Body of pancreas (tissue), 4 donors: ENCODE data around the gene HNRNPCL2. TPM values are rescaled to one million over a fixed set of nuclear protein-coding genes. Genes with fewer than 3 reads are reported as not detected.
"Not testable (repeated sequence)": the region's sequence is repeated elsewhere in the genome, so short reads cannot be mapped to it uniquely, and the experiment has no call there.

Source experiments
- ATAC-seq: fragments of 150-250 bp; one replicate; pipeline ENCODE4 v1.9.1; 2016
- DNase-seq, 4 donors: peaks; one replicate each; pipeline ENCODE4 v3.0.0-alpha.2; 2019
- H3K27ac ChIP-seq, 4 donors: fragments of 200-600 bp; sonication (generic); 1 replicate in 3 of 4; 2 replicates in 1 of 4; pipeline versions ENCODE4 v1.5.1 to v1.6.1; 2016 to 2019; ENCODE audit warnings: mild to moderate bottlenecking in 1 of 4, mixed read lengths in 1 of 4, moderate library complexity in 1 of 4
- H3K27me3 ChIP-seq, 2 donors: fragments of 200-600 bp; sonication (generic); one replicate each; pipeline ENCODE4 v1.6.0; 2016; ENCODE audit warnings: mild to moderate bottlenecking in 1 of 2
- H3K36me3 ChIP-seq, 2 donors: fragments of 200-600 bp; sonication (generic); replicated peaks in 1 of 2; 2 replicates each; pipeline ENCODE4 v1.5.1; 2016; ENCODE audit warnings: low read depth in 2 of 2; ENCODE audit not compliant: insufficient read depth in 1 of 2
- H3K4me1 ChIP-seq: fragments of 200-600 bp; sonication (generic); one replicate; pipeline ENCODE4 v1.6.0; 2016
- H3K4me3 ChIP-seq, 2 donors: fragments of 200-600 bp; sonication (generic); 1 replicate in 1 of 2; 2 replicates in 1 of 2; pipeline ENCODE4 v1.5.1; 2016 to 2019
- H3K9me3 ChIP-seq, 3 donors: fragments of 200-600 bp; sonication (generic); 1 replicate in 2 of 3; 2 replicates in 1 of 3; pipeline ENCODE4 v1.5.1; 2016
- WGBS, 2 donors: methylation state at CpG; one replicate each; pipeline ENCODE4 v1.1.5; 2017; 5-methylcytosine and 5-hydroxymethylcytosine counted together
- intact Hi-C: fragments of 100-400 bp; cut with DNase I; formaldehyde crosslinking; loops from one replicate; pipeline ENCODE4 v1.15.1; 2023
- total RNA-seq, 2 donors: library from RNA; depleted of rRNA; stranded (reverse); fragments of >200 nt; gene quantifications; one replicate each; pipeline ENCODE4 v1.1.0, GENCODE V29; 2016

The HNRNPCL2 gene
- not detected for total RNA-seq

GRCh38 chr1:13116754-13117153, at the start of gene HNRNPCL2:
TSS of gene HNRNPCL2 (minus strand) at chr1:13116854. CDS start at chr1:13116400, 454 bp downstream.
- ATAC-seq, H3K9me3 ChIP-seq, H3K4me3 ChIP-seq, intact Hi-C loops, H3K27ac ChIP-seq, H3K36me3 ChIP-seq, H3K4me1 ChIP-seq, DNase-seq, H3K27me3 ChIP-seq: not testable (repeated sequence)
- 79 to 80% methylated on average over 6 of the region's 6 CpGs for WGBS, 2 donors

DNA sequence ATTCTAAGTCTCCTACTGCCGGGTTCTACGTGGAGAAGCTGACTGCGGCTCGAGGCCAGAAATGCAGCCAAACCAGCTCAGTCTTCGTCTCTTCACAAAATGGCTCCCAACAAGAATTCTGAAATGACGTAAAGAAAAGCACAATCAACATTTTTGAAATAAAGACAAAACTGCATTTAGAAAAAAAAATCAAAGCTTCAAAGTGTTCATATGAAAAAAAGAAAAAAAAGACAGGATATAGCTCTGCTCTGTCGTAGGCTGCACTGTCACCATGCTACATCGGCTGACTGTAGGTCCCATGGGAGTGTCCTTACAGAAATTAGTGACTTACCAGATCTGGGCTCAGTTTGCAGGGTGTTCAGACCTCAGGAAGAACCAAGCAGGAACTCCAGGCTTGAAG, 48.9 kb upstream of the HNRNPCL2 start, which contains the start of gene HNRNPCL4:
Gene HNRNPCL4 (minus strand): TSS at position 101 of the 400 bp plus-strand sequence. CDS start 164 bp downstream, outside the sequence.
- H3K4me1 ChIP-seq, ATAC-seq, H3K27ac ChIP-seq, DNase-seq, intact Hi-C loops, H3K36me3 ChIP-seq, H3K9me3 ChIP-seq, H3K27me3 ChIP-seq, H3K4me3 ChIP-seq: not testable (repeated sequence)
- no CpG with 5 or more reads among the region's 8 CpGs for WGBS, 2 donors

DNA sequence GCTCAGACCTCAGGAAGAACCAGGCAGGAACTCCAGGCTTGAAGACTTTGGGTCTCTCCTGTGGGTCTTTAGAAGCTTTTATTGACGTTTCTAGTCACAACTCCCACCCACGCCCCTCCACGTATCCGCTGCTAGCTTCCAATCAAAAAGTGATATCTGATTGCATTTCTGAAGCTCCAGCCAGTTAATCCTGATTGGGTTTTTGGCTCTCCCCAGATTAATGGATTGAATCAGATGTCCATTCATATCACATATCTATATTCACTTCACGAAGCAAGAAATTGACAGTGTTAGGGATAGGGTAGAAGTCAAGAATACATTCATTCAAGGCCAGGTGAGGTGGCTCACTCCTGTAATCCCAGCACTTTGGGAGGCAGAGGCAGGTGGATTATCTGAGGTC, 39.3 kb upstream of the HNRNPCL2 start, which contains the start of gene PRAMEF26:
Gene PRAMEF26 (minus strand): TSS at position 101 of the 400 bp plus-strand sequence. CDS start 2,914 bp downstream, outside the sequence.
- H3K27ac ChIP-seq, DNase-seq, H3K36me3 ChIP-seq, H3K9me3 ChIP-seq, H3K4me1 ChIP-seq, intact Hi-C loops, H3K4me3 ChIP-seq, ATAC-seq, H3K27me3 ChIP-seq: not testable (repeated sequence)
- no CpG with 5 or more reads among the region's 5 CpGs for WGBS, 2 donors

DNA sequence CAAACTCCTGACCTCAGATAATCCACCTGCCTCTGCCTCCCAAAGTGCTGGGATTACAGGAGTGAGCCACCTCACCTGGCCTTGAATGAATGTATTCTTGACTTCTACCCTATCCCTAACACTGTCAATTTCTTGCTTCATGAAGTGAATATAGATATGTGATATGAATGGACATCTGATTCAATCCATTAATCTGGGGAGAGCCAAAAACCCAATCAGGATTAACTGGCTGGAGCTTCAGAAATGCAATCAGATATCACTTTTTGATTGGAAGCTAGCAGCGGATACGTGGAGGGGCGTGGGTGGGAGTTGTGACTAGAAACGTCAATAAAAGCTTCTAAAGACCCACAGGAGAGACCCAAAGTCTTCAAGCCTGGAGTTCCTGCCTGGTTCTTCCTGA, 46.2 kb downstream of the HNRNPCL2 start, which contains the start of gene PRAMEF25:
Gene PRAMEF25 (plus strand): TSS at position 301 of the 400 bp plus-strand sequence. CDS start 2,920 bp downstream, outside the sequence.
- WGBS, 2 donors, result no CpG with 5 or more reads among the region's 4 CpGs
- H3K36me3 ChIP-seq, H3K27me3 ChIP-seq, H3K27ac ChIP-seq, H3K4me3 ChIP-seq, intact Hi-C loops, H3K9me3 ChIP-seq, DNase-seq, H3K4me1 ChIP-seq, ATAC-seq: not testable (repeated sequence)

Other genes starting within 250 kb of the HNRNPCL2 start
- gene PRAMEF4, start 230.7 kb downstream of the HNRNPCL2 start, total RNA-seq, result not detected
- gene PRAMEF10, start 218.6 kb downstream of the HNRNPCL2 start, total RNA-seq, result not detected
- not detected for gene PRAMEF7, start 200.2 kb downstream of the HNRNPCL2 start, total RNA-seq
- not detected for gene PRAMEF6, start 169.3 kb downstream of the HNRNPCL2 start, total RNA-seq
- gene PRAMEF27, start 60.3 kb downstream of the HNRNPCL2 start, total RNA-seq, result not detected
- not detected for gene HNRNPCL3, start 56.1 kb downstream of the HNRNPCL2 start, total RNA-seq
- not detected for gene PRAMEF25, start 46.1 kb downstream of the HNRNPCL2 start, total RNA-seq
- not detected for gene PRAMEF26, start 39.2 kb upstream of the HNRNPCL2 start, total RNA-seq
- gene HNRNPCL4, start 48.8 kb upstream of the HNRNPCL2 start, total RNA-seq, result not detected
- not detected for gene PRAMEF9, start 55.0 kb upstream of the HNRNPCL2 start, total RNA-seq
- gene PRAMEF13, start 84.6 kb upstream of the HNRNPCL2 start, total RNA-seq, result not detected
- gene PRAMEF18, start 109.3 kb upstream of the HNRNPCL2 start, total RNA-seq, result not detected
- gene PRAMEF5, start 137.3 kb upstream of the HNRNPCL2 start, total RNA-seq, result not detected
- not detected for gene PRAMEF8, start 168.3 kb upstream of the HNRNPCL2 start, total RNA-seq
- gene PRAMEF33, start 186.7 kb upstream of the HNRNPCL2 start, total RNA-seq, result not detected
- not detected for gene PRAMEF15, start 198.7 kb upstream of the HNRNPCL2 start, total RNA-seq
- gene PRAMEF14, start 230.3 kb upstream of the HNRNPCL2 start, total RNA-seq, result not detected